Hepatocyte (in vitro differentiated cells): ENCODE results near the gene PRR23E. TPM values are rescaled to one million over a fixed set of nuclear protein-coding genes. Genes with fewer than 3 reads are reported as not detected.

ENCODE experiments used
- DNase-seq: peaks from one replicate; pipeline ENCODE4 v3.0.0-alpha.2; 2016; ENCODE audit warnings: low spot score
- H2AFZ ChIP-seq: fragments of 200-600 bp; sonication (generic); 2 replicates; pipeline ENCODE4 v1.6.0; 2016; ENCODE audit warnings: antibody characterized with exemption, mild to moderate bottlenecking
- H3K27ac ChIP-seq: fragments of 200-600 bp; sonication (generic); 2 replicates; pipeline ENCODE4 v1.5.1; 2016; ENCODE audit warnings: mild to moderate bottlenecking
- H3K27me3 ChIP-seq: fragments of 200-600 bp; sonication (generic); 2 replicates; pipeline ENCODE4 v1.6.1; 2016
- H3K36me3 ChIP-seq: fragments of 200-600 bp; sonication (generic); replicated peaks from 2 replicates; pipeline ENCODE4 v1.5.1; 2016; ENCODE audit warnings: low read depth; ENCODE audit not compliant: insufficient read depth
- H3K4me1 ChIP-seq: fragments of 200-600 bp; sonication (generic); 2 replicates; pipeline ENCODE4 v1.5.1; 2016; ENCODE audit warnings: mild to moderate bottlenecking, moderate library complexity; ENCODE audit not compliant: insufficient read depth
- H3K4me2 ChIP-seq: fragments of 200-600 bp; sonication (generic); 2 replicates; pipeline ENCODE4 v1.6.0; 2016
- H3K4me3 ChIP-seq: fragments of 200-600 bp; sonication (generic); 2 replicates; pipeline ENCODE4 v1.5.1; 2016; ENCODE audit warnings: mild to moderate bottlenecking
- H3K79me2 ChIP-seq: fragments of 200-600 bp; sonication (generic); 2 replicates; pipeline ENCODE4 v1.6.0; 2017; ENCODE audit warnings: mild to moderate bottlenecking
- H3K9me2 ChIP-seq: fragments of 200-600 bp; sonication (generic); replicated peaks from 2 replicates; pipeline ENCODE4 v1.6.0; 2017; ENCODE audit warnings: mild to moderate bottlenecking; ENCODE audit not compliant: insufficient read depth
- H3K9me3 ChIP-seq: fragments of 200-600 bp; sonication (generic); 2 replicates; pipeline ENCODE4 v1.5.1; 2016; ENCODE audit warnings: low read depth, mild to moderate bottlenecking
- H4K20me1 ChIP-seq: fragments of 200-600 bp; sonication (generic); 2 replicates; pipeline ENCODE4 v1.6.0; 2016; ENCODE audit warnings: mild to moderate bottlenecking; ENCODE audit not compliant: insufficient read depth, poor library complexity, severe bottlenecking
- EZH2 ChIP-seq: fragments of 200-600 bp; sonication (generic); IDR thresholded peaks from 2 replicates; pipeline ENCODE4 v1.6.1; 2016; ENCODE audit warnings: antibody characterized with exemption, mild to moderate bottlenecking, borderline replicate concordance
- EZH2phosphoT487 ChIP-seq: fragments of 200-600 bp; sonication (generic); IDR thresholded peaks from one replicate; pipeline ENCODE4 v1.6.1; 2018; ENCODE audit warnings: antibody characterized with exemption, mild to moderate bottlenecking, low read depth, moderate library complexity; ENCODE audit not compliant: unreplicated experiment, severe bottlenecking
- WGBS: methylation state at CpG from one replicate; pipeline ENCODE4 v1.1.6; 2016; ENCODE audit warnings: low lambda C conversion rate; ENCODE audit errors: missing lambda C conversion rate; 5-methylcytosine and 5-hydroxymethylcytosine counted together
- polyA plus RNA-seq: library from polyadenylated mRNA; unstranded; fragments of >200 nt; fragmentation: Nextera tagmentation; extraction: Ambion mirVana; gene quantifications from 2 replicates; pipeline ENCODE4 v1.2.1, GENCODE V29; 2016
- total RNA-seq: library from RNA; depleted of rRNA; stranded (reverse); fragments of >200 nt; gene quantifications from 2 replicates; pipeline ENCODE4 v1.2.3, GENCODE V29; 2014
- TF ChIP-seq, protein P1 (sequence below): fragments of 200-600 bp; sonication (generic); IDR thresholded peaks from 2 replicates; pipeline ENCODE4 v1.5.1; 2016; ENCODE audit warnings: antibody characterized with exemption, mild to moderate bottlenecking; ENCODE audit not compliant: poor library complexity

The PRR23E gene
- total and polyA plus RNA-seq, 2 experiments from 2014 or later: not detected

DNA sequence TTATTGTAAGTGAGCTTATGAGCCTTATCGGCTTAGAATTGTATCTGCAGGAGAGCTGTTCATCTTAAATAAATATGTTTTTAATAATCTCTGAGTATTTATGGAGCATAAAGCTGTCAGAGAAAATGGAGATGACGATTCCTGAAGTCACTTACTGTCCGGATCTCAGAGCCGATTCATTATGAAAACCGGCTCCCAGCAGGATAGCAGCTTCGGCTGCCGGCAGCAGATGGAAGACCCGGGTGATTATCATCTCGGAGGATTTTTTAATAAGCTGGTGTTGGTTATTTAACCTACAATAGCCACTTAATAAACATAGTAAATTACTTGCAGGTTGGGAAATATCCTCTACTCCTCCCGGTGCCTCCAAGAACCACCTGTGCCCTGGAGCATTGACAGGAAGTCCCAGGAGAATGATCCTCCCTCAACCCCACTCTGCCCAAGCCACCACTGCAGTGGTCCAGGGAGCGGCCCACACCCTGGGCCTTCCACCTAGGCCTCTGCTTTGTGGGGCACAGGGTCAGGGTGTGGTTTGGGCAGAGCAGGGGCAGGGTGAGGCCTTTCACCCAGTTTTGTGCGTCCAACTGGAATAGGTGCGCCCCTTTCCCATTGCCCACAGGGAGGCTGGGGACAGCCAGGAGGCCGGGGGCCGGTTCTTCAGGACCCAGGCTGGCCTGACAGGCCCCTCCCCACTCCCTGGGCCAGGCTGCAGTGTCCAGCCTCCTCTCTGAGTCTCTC lies 42.2 kb upstream of the PRR23E start:
- H3K9me3 ChIP-seq: no peaks in the 10 kb centered on the region
- WGBS: 84% methylated on average over 15 of the region's 15 CpGs

DNA sequence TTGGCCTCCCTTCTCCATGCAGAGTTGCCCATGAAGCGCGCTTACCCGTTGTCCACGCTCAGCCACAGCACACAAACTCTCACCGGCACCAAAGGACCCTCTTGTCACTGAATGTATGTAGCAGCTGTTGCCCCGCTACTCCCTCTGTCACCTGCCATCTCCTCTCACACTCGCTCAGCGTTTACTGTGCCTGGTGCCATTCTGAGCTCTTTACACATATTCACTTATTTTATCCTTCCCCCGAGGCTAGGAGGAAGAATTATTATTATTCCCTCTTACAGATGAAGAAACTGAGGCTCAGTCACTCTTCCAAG lies 41.7 kb upstream of the PRR23E start:
- Histone ChIP-seq H3K27ac (no peak overlapping the region), H3K36me3 (no peaks in the 10 kb centered on the region), H3K4me1 (no peaks in the 10 kb centered on the region), H3K79me2 (no peaks in the 10 kb centered on the region), H3K4me3 (no peak overlapping the region), H3K27me3 (peaks cover 6% of the 10 kb centered on the region), H3K9me3 (no peaks in the 10 kb centered on the region), H2AFZ (no peak overlapping the region), H4K20me1 (no peaks in the 10 kb centered on the region), H3K4me2 (no peak overlapping the region), H3K9me2 (no peaks in the 10 kb centered on the region)
- no peak for DNase-seq
- 93% methylated on average over 9 of the region's 9 CpGs for WGBS
- TF ChIP-seq, protein P1, sequence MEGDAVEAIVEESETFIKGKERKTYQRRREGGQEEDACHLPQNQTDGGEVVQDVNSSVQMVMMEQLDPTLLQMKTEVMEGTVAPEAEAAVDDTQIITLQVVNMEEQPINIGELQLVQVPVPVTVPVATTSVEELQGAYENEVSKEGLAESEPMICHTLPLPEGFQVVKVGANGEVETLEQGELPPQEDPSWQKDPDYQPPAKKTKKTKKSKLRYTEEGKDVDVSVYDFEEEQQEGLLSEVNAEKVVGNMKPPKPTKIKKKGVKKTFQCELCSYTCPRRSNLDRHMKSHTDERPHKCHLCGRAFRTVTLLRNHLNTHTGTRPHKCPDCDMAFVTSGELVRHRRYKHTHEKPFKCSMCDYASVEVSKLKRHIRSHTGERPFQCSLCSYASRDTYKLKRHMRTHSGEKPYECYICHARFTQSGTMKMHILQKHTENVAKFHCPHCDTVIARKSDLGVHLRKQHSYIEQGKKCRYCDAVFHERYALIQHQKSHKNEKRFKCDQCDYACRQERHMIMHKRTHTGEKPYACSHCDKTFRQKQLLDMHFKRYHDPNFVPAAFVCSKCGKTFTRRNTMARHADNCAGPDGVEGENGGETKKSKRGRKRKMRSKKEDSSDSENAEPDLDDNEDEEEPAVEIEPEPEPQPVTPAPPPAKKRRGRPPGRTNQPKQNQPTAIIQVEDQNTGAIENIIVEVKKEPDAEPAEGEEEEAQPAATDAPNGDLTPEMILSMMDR: no peak
- no peak for TF ChIP-seq EZH2phosphoT487
- no peak for TF ChIP-seq EZH2

More for the DNA sequence above, 42.2 kb upstream of the PRR23E start:
- Histone ChIP-seq H3K4me1 (no peaks in the 10 kb centered on the region), H2AFZ (no peak overlapping the region), H3K36me3 (no peaks in the 10 kb centered on the region), H3K27me3 (peaks cover 6% of the 10 kb centered on the region), H3K4me3 (no peak overlapping the region), H3K4me2 (no peak overlapping the region), H3K27ac (no peak overlapping the region), H3K9me2 (no peaks in the 10 kb centered on the region), H3K79me2 (no peaks in the 10 kb centered on the region), H4K20me1 (no peaks in the 10 kb centered on the region)
- DNase-seq: no peak
- TF ChIP-seq EZH2 (no peak), EZH2phosphoT487 (no peak)
- TF ChIP-seq, protein P1: no peak

DNA sequence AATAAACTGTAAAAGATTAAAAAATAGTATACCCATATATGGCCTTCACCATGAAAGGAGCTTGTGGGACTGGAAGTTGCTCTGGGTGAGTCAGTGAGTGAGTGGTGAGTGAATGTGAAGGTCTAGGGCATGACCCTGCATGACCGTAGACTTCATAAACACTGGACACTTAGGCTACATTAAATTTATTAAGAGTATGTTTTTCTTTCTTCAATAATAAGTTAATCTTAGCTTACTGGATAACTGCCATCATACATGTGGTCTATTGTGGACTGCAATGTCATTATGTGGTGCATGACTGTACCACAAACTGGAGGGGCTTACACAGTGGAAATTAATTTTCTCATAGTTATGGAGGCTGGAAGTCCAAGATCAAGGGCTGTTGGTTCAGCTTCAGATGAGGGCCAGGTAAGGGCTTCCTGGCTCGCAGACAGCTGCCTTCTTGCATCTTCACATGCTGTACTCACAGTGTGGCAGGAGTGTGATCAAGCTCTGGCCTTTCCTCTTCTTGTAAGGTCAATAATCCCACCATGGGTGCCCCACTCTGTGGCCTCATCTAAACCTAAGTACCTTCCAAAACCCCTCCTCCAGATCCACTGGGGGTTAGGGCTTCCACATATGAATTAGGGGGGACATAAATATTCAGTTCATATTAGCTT lies 40.8 kb upstream of the PRR23E start:
- Histone ChIP-seq H3K36me3 (no peaks in the 10 kb centered on the region), H3K9me2 (no peaks in the 10 kb centered on the region), H3K79me2 (no peaks in the 10 kb centered on the region), H4K20me1 (no peaks in the 10 kb centered on the region), H3K4me1 (no peaks in the 10 kb centered on the region), H3K4me2 (no peak overlapping the region), H3K4me3 (no peak overlapping the region), H3K27me3 (peaks cover 6% of the 10 kb centered on the region), H3K27ac (no peak overlapping the region), H3K9me3 (no peaks in the 10 kb centered on the region), H2AFZ (no peak overlapping the region)
- TF ChIP-seq EZH2phosphoT487 (no peak), EZH2 (no peak)
- TF ChIP-seq, protein P1: no peak
- 83% methylated on average over 2 of the region's 2 CpGs for WGBS
- DNase-seq: no peak
